Chondrocyte (in vitro differentiated cells): ENCODE data around the gene FNDC11. TPM values are rescaled to one million over a fixed set of nuclear protein-coding genes. Genes with fewer than 3 reads are reported as not detected.

Source experiments
- DNase-seq: peaks from one replicate; pipeline ENCODE4 v3.0.0; 2021; ENCODE audit warnings: mixed read lengths, low spot score
- H3K27ac Mint-ChIP-seq: one replicate; pipeline ENCODE4 v1.8.0; 2021; ENCODE audit warnings: mild to moderate bottlenecking, moderate library complexity, mixed read lengths; ENCODE audit not compliant: unreplicated experiment
- H3K27me3 Mint-ChIP-seq: 2 replicates; pipeline ENCODE4 v1.8.0; 2021; ENCODE audit warnings: low read depth, mixed read lengths
- H3K36me3 Mint-ChIP-seq: 2 replicates; pipeline ENCODE4 v1.8.0; 2021; ENCODE audit warnings: low read depth, mixed read lengths
- H3K4me1 Mint-ChIP-seq: 2 replicates; pipeline ENCODE4 v1.8.0; 2021; ENCODE audit warnings: low read depth, mild to moderate bottlenecking, mixed read lengths
- H3K4me3 Mint-ChIP-seq: one replicate; pipeline ENCODE4 v1.8.0; 2021; ENCODE audit warnings: mild to moderate bottlenecking, moderate library complexity, mixed read lengths; ENCODE audit not compliant: unreplicated experiment
- H3K9me3 Mint-ChIP-seq: 2 replicates; pipeline ENCODE4 v1.8.0; 2021; ENCODE audit warnings: low read depth, mixed read lengths
- total RNA-seq: library from RNA; stranded (reverse); gene quantifications from 3 replicates; pipeline ENCODE4 v1.2.1, GENCODE V29; 2021
- TF ChIP-seq, protein P1 (sequence below): fragments of 200-600 bp; sonication (generic); IDR thresholded peaks from 2 replicates; pipeline ENCODE4 v1.5.0; 2021; ENCODE audit warnings: antibody characterized with exemption, mild to moderate bottlenecking, moderate library complexity

Gene FNDC11
- total RNA-seq, 1 donor from 2014 or later: 0.25 TPM

DNA sequence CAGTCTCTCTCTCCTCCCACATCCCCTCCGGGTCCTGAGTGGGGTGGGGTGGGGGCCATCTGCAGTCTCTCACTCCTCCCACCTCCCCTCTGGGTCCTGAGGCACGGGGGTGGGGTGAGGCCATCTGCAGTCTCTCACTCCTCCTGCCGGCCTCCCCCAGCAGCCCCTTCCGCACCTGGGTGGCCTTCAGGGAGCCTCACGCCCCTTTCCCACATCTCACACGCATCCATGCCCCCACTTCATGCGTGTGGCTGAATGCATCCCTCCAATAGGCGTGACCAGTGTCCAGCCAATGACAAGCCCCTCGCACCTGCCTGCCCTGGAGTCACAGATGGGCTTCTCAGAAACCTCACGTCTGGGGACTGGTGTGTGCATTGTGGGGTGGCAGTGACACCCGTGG is 5.4 kb upstream of the FNDC11 start:
- H3K27me3 Mint-ChIP-seq: peaks cover 10% of the 10 kb centered on the region
- TF ChIP-seq, protein P1, sequence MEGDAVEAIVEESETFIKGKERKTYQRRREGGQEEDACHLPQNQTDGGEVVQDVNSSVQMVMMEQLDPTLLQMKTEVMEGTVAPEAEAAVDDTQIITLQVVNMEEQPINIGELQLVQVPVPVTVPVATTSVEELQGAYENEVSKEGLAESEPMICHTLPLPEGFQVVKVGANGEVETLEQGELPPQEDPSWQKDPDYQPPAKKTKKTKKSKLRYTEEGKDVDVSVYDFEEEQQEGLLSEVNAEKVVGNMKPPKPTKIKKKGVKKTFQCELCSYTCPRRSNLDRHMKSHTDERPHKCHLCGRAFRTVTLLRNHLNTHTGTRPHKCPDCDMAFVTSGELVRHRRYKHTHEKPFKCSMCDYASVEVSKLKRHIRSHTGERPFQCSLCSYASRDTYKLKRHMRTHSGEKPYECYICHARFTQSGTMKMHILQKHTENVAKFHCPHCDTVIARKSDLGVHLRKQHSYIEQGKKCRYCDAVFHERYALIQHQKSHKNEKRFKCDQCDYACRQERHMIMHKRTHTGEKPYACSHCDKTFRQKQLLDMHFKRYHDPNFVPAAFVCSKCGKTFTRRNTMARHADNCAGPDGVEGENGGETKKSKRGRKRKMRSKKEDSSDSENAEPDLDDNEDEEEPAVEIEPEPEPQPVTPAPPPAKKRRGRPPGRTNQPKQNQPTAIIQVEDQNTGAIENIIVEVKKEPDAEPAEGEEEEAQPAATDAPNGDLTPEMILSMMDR: no peak
- no peak overlapping the region for H3K4me3 Mint-ChIP-seq
- H3K36me3 Mint-ChIP-seq: no peaks in the 10 kb centered on the region
- no peak overlapping the region for H3K27ac Mint-ChIP-seq
- H3K9me3 Mint-ChIP-seq: no peaks in the 10 kb centered on the region
- no peaks in the 10 kb centered on the region for H3K4me1 Mint-ChIP-seq
- no peak for DNase-seq

DNA sequence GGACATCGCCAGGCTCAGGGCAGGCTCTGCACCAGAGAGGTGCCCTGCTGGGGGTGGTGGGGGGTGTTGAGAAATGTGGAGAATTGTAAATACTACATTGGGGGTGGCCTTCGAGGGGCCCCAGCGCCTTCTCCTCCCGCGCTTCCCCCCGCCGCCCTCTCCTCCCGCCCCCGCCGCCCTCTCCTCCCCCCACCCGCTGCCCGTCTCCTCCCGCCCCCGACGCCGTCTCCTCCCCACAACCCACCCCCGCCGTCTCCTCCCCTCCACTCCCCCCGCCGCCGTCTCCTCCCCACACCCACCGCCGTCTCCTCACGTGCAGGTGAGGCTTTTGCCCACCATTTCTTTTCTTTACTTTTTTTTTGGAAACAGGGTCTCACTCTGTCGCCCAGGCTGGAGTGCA is 4.9 kb upstream of the FNDC11 start:
- H3K4me1 Mint-ChIP-seq: no peaks in the 10 kb centered on the region
- H3K4me3 Mint-ChIP-seq: no peak overlapping the region
- no peaks in the 10 kb centered on the region for H3K9me3 Mint-ChIP-seq
- TF ChIP-seq, protein P1: no peak
- DNase-seq: no peak
- H3K27ac Mint-ChIP-seq: no peak overlapping the region
- peaks cover 10% of the 10 kb centered on the region for H3K27me3 Mint-ChIP-seq
- no peaks in the 10 kb centered on the region for H3K36me3 Mint-ChIP-seq

DNA sequence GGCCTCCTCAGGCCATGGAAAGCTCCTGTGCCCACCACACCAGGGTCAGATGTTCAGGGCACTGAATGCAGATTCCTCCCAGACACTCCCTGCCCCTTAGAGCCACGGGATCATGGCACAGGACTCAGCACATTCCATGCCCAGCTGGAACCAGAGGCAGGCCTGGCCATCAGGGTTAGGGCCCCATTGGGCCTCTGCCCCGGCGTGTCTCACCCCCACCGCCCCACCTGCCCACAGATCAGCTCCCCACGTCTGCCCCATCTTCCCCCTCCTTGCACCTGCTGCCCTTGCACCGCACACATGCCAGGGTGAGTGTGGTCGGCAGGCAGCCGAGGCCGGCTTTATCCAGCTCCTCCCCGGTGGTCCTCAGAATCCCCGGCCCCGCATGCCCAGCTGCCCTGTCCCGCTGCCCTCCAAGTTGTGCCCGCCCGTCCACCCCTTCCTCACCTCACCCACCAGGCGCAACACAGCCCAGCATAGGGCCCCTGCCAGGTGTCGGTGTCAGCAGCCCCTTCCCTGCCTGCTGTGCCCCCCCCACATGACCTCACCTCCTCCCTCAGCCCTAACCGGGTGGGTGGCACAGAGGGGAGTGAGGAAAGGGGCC is 4.2 kb upstream of the FNDC11 start:
- Mint-ChIP-seq H3K9me3 (no peaks in the 10 kb centered on the region), H3K27ac (no peak overlapping the region), H3K4me3 (no peak overlapping the region), H3K4me1 (no peaks in the 10 kb centered on the region), H3K36me3 (no peaks in the 10 kb centered on the region), H3K27me3 (peaks cover 10% of the 10 kb centered on the region)
- TF ChIP-seq, protein P1: no peak
- no peak for DNase-seq

DNA sequence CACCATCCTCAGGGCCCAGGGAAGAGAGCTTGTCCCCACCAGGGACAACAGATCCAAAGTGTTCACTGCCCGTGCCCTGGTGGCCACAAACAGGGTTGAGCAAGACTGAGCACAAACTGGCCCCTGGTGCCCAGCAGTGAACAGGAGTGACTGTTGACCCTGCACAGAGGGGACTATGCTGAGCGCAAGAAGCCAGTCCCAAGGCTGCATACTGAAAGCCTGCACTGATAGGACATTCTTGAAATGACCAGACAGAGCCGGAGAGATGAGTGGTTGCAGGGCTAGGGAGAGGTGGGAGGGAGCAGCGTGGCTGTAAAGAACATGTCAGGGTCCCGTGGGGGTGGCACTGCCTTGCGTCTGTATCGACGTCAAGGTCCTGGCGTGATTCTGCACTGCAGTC is 2.9 kb upstream of the FNDC11 start:
- Mint-ChIP-seq H3K9me3 (no peaks in the 10 kb centered on the region), H3K27ac (no peak overlapping the region), H3K27me3 (peaks cover 9% of the 10 kb centered on the region), H3K4me1 (no peaks in the 10 kb centered on the region), H3K36me3 (no peaks in the 10 kb centered on the region), H3K4me3 (no peak overlapping the region)
- TF ChIP-seq, protein P1: no peak
- DNase-seq: no peak

DNA sequence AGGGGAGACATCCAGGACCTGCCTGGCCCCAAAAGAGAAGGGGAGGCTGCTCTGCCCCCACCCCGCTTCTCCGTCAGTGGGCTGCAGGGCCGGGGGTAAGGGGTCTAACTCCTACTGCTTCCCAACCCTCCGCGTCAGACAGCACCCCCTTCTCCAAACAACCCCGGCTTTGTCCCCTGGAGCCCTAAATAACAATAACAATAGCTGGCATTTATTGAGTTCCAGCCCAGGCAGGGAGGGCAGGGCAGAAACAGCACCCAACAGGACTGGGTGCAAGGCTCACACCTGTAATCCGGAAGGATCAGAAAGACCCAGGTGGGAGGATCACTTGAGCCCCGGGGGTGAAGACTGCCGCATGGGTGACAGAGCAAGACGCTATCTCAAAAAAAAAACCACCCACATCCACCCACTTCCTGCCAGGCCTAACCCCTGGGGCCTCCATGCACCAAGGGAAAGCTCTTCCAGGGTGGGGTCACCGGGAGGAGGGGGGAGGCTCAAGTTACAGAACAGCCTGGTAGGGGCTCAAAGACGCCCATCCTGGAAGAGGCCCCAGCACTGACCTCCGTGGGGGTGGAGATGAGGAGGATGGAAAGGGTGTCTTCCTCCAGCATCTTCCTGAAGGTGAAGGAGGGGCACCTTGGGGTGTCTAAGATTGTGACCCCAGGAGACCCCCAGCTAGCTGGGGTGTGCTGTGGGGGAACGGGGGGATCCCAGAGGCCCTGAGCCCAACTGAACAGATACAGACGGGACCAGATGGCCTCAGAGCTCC is 1.3 kb upstream of the FNDC11 start:
- no peaks in the 10 kb centered on the region for H3K9me3 Mint-ChIP-seq
- H3K36me3 Mint-ChIP-seq: no peaks in the 10 kb centered on the region
- TF ChIP-seq, protein P1: no peak
- peak overlapping the region; percentile 19 for H3K4me3 Mint-ChIP-seq
- no peaks in the 10 kb centered on the region for H3K4me1 Mint-ChIP-seq
- no peak overlapping the region for H3K27ac Mint-ChIP-seq
- DNase-seq: no peak
- H3K27me3 Mint-ChIP-seq: peaks cover 5% of the 10 kb centered on the region
